H9 (cell line): Measurements from ENCODE around the gene ATP8A1. TPM values are rescaled to one million over a fixed set of nuclear protein-coding genes. Genes with fewer than 3 reads are reported as not detected.

Source experiments
- DNase-seq: peaks from one replicate; pipeline ENCODE4 v3.0.0-alpha.2; 2017
- H2AFZ ChIP-seq: one replicate; pipeline ENCODE4 v1.6.1; 2013; ENCODE audit warnings: mild to moderate bottlenecking, low read length, control low read depth, moderate library complexity
- H2AK5ac ChIP-seq: 2 replicates; pipeline ENCODE4 v1.6.1; 2013; ENCODE audit warnings: low read length, control low read depth, mixed read lengths; ENCODE audit not compliant: insufficient read length
- H2BK120ac ChIP-seq: one replicate; pipeline ENCODE4 v1.6.1; 2013; ENCODE audit warnings: low read depth, mild to moderate bottlenecking, low read length, control low read depth, inconsistent platforms; ENCODE audit not compliant: poor library complexity, severe bottlenecking
- H2BK12ac ChIP-seq: 2 replicates; pipeline ENCODE4 v1.6.1; 2013; ENCODE audit warnings: low read length, control low read depth, mixed read lengths, low read depth; ENCODE audit not compliant: insufficient read length
- H2BK15ac ChIP-seq: 2 replicates; pipeline ENCODE4 v1.6.1; 2013; ENCODE audit warnings: low read depth, low read length, control low read depth
- H2BK20ac ChIP-seq: one replicate; pipeline ENCODE4 v1.6.1; 2013; ENCODE audit warnings: low read depth, mild to moderate bottlenecking, low read length, control low read depth, inconsistent platforms; ENCODE audit not compliant: poor library complexity, severe bottlenecking
- H2BK5ac ChIP-seq: 2 replicates; pipeline ENCODE4 v1.6.1; 2013; ENCODE audit warnings: low read length, control low read depth, mixed read lengths; ENCODE audit not compliant: insufficient read length
- H3K14ac ChIP-seq: 2 replicates; pipeline ENCODE4 v1.6.1; 2013; ENCODE audit warnings: low read length, control low read depth; ENCODE audit not compliant: insufficient read depth
- H3K18ac ChIP-seq: 2 replicates; pipeline ENCODE4 v1.6.1; 2013; ENCODE audit warnings: low read depth, mild to moderate bottlenecking, mixed read lengths, low read length, control low read depth; ENCODE audit not compliant: insufficient read length
- H3K23ac ChIP-seq: 2 replicates; pipeline ENCODE4 v1.6.1; 2013; ENCODE audit warnings: low read length, control low read depth, mixed read lengths, low read depth; ENCODE audit not compliant: insufficient read length
- H3K23me2 ChIP-seq: 2 replicates; pipeline ENCODE4 v1.6.1; 2013; ENCODE audit warnings: low read depth, mild to moderate bottlenecking, mixed read lengths, low read length, control low read depth; ENCODE audit not compliant: insufficient read length, poor library complexity, severe bottlenecking
- H3K27ac ChIP-seq: 2 replicates; pipeline ENCODE4 v1.5.1; 2013; ENCODE audit warnings: low read length, control low read depth, mixed read lengths, low read depth; ENCODE audit not compliant: insufficient read length
- H3K27me3 ChIP-seq: 2 replicates; pipeline ENCODE4 v1.6.1; 2013; ENCODE audit warnings: low read length, control low read depth, inconsistent platforms; ENCODE audit not compliant: insufficient read depth
- H3K4ac ChIP-seq: 2 replicates; pipeline ENCODE4 v1.6.1; 2013; ENCODE audit warnings: low read depth, mild to moderate bottlenecking, control low read depth, inconsistent platforms, low read length, moderate library complexity
- H3K4me1 ChIP-seq: 2 replicates; pipeline ENCODE4 v1.6.1; 2013; ENCODE audit warnings: low read length, control low read depth, inconsistent platforms; ENCODE audit not compliant: insufficient read depth
- H3K4me2 ChIP-seq: 2 replicates; pipeline ENCODE4 v1.6.1; 2013; ENCODE audit warnings: low read length, control low read depth, mixed read lengths; ENCODE audit not compliant: insufficient read length, insufficient read depth
- H3K56ac ChIP-seq: 2 replicates; pipeline ENCODE4 v1.6.1; 2013; ENCODE audit warnings: low read depth, mild to moderate bottlenecking, mixed read lengths, low read length, control low read depth; ENCODE audit not compliant: insufficient read length
- H3K79me1 ChIP-seq: 2 replicates; pipeline ENCODE4 v1.6.1; 2013; ENCODE audit warnings: low read depth, mild to moderate bottlenecking, moderate library complexity, low read length, control low read depth, inconsistent platforms; ENCODE audit not compliant: insufficient read depth, poor library complexity, severe bottlenecking
- H3K79me2 ChIP-seq: 2 replicates; pipeline ENCODE4 v1.6.1; 2013; ENCODE audit warnings: low read length, control low read depth, inconsistent platforms; ENCODE audit not compliant: insufficient read depth
- H3K9ac ChIP-seq: 2 replicates; pipeline ENCODE4 v1.6.1; 2013; ENCODE audit warnings: low read length, control low read depth, mixed read lengths; ENCODE audit not compliant: insufficient read length; ENCODE audit errors: extremely low read depth
- H3K9me3 ChIP-seq: one replicate; pipeline ENCODE4 v1.6.1; 2013; ENCODE audit warnings: low read depth, low read length, inconsistent platforms; ENCODE audit not compliant: control insufficient read depth
- H3T11ph ChIP-seq: one replicate; pipeline ENCODE4 v1.6.1; 2013; ENCODE audit warnings: mild to moderate bottlenecking, low read length, control low read depth, inconsistent platforms
- H4K20me1 ChIP-seq: one replicate; pipeline ENCODE4 v1.6.1; 2013; ENCODE audit not compliant: control insufficient read depth, insufficient read length, insufficient read depth
- H4K5ac ChIP-seq: 2 replicates; pipeline ENCODE4 v1.6.1; 2013; ENCODE audit warnings: low read depth, mild to moderate bottlenecking, mixed read lengths, low read length, control low read depth; ENCODE audit not compliant: insufficient read length
- H4K8ac ChIP-seq: replicated peaks from 2 replicates; pipeline ENCODE4 v1.6.1; 2013; ENCODE audit warnings: low read length, control low read depth, mixed read lengths, low read depth; ENCODE audit not compliant: insufficient read length
- H4K91ac ChIP-seq: 2 replicates; pipeline ENCODE4 v1.6.1; 2013; ENCODE audit warnings: low read depth, mild to moderate bottlenecking, moderate library complexity, mixed read lengths, low read length, control low read depth; ENCODE audit not compliant: insufficient read length
- H3K27ac Mint-ChIP-seq, 3 experiments: 2 replicates in 2 of 3; 3 replicates in 1 of 3; pipeline ENCODE4 v1.8.0; 2020 to 2021; ENCODE audit warnings: mixed read lengths in 3 of 3, mild to moderate bottlenecking in 1 of 3, moderate library complexity in 1 of 3
- H3K27me3 Mint-ChIP-seq: 2 replicates; pipeline ENCODE4 v1.8.0; 2021; ENCODE audit warnings: low read depth, mild to moderate bottlenecking, moderate library complexity, mixed read lengths
- H3K36me3 Mint-ChIP-seq, 3 experiments: 2 replicates in 2 of 3; 3 replicates in 1 of 3; pipeline ENCODE4 v1.8.0; 2020 to 2021; ENCODE audit warnings: low read depth in 3 of 3, mixed read lengths in 3 of 3; ENCODE audit not compliant: insufficient read depth in 1 of 3
- H3K4me1 Mint-ChIP-seq, 2 experiments: 2 replicates each; pipeline ENCODE4 v1.8.0; 2020; ENCODE audit warnings: mixed read lengths in 2 of 2
- H3K4me3 Mint-ChIP-seq, 2 experiments: 2 replicates in 1 of 2; 3 replicates in 1 of 2; pipeline ENCODE4 v1.8.0; 2020 to 2021; ENCODE audit warnings: mild to moderate bottlenecking in 2 of 2, mixed read lengths in 2 of 2, moderate library complexity in 1 of 2
- H3K9me3 Mint-ChIP-seq, 2 experiments: 2 replicates in 1 of 2; 3 replicates in 1 of 2; pipeline ENCODE4 v1.8.0; 2020; ENCODE audit warnings: mild to moderate bottlenecking in 2 of 2, mixed read lengths in 2 of 2, moderate library complexity in 1 of 2
- WGBS: extraction: QIAGEN DNeasy Blood & Tissue Kit; methylation state at CpG from one replicate; pipeline ENCODE4 v1.1.7; 2013; ENCODE audit warnings: missing lambda C conversion rate, low lambda C conversion rate, mixed read lengths; ENCODE audit not compliant: insufficient read length; ENCODE audit errors: extremely low coverage; 5-methylcytosine and 5-hydroxymethylcytosine counted together
- total RNA-seq: library from RNA; stranded (reverse); gene quantifications from 2 replicates; pipeline ENCODE4 v1.2.1, GENCODE V29; 2021
- TF ChIP-seq, protein P1 (sequence below): fragments of 200-600 bp; sonication (generic); conservative IDR thresholded peaks from 3 replicates; pipeline ENCODE4 v1.8.0; 2021; ENCODE audit warnings: antibody characterized with exemption, mild to moderate bottlenecking

ATP8A1 gene
- total RNA-seq, 1 experiment from 2014 or later, result 5.1 TPM

DNA sequence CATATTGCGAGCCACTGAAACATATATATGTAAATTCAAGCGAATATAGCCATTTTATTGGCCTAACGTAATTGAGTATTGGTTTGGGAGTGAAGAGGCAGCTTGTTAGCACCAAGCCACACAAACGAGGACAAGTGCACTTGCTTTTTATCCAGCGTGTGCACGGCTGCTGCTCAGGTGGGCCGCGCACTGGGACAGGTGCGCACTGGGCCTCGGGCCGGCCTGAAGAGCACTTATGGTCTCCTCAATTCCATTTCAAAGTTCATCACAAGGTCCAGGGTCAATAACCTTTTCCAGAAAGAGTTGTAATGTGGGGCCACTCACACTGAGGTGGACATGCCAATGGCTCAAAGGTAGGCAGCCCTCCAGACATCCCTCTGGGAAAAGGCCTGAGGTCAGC, 95.9 kb downstream of the ATP8A1 start:
- no peaks in the 10 kb centered on the region for H3K27me3 ChIP-seq
- no peak overlapping the region for H3K23ac ChIP-seq
- H3K23me2 ChIP-seq, result no peaks in the 10 kb centered on the region
- Mint-ChIP-seq H3K4me3 (no peak overlapping the region), H3K9me3 (peaks cover 0 to 2% of the 10 kb centered on the region in 2 experiments; a peak in 2 of 5 replicates), H3K27ac (no peak overlapping the region), H3K36me3 (peaks cover 14 to 22% (median 17%) of the 10 kb centered on the region in 3 experiments; a peak in 6 of 7 replicates), H3K27me3 (no peaks in the 10 kb centered on the region), H3K4me1 (no peaks in the 10 kb centered on the region)
- no peak overlapping the region for H3K56ac ChIP-seq
- H4K8ac ChIP-seq, result no peak overlapping the region
- no peak overlapping the region for H2BK5ac ChIP-seq
- no peak overlapping the region for H2BK12ac ChIP-seq
- no peaks in the 10 kb centered on the region for H3K9me3 ChIP-seq
- H3K79me2 ChIP-seq, result no peaks in the 10 kb centered on the region
- H3K14ac ChIP-seq, result no peak overlapping the region
- H3K18ac ChIP-seq, result no peak overlapping the region
- no peak overlapping the region for H3K27ac ChIP-seq
- no peak overlapping the region for H2AFZ ChIP-seq
- no peaks in the 10 kb centered on the region for H3K4me1 ChIP-seq
- no peaks in the 10 kb centered on the region for H4K20me1 ChIP-seq
- no CpG with 5 or more reads among the region's 11 CpGs for WGBS
- no peak for DNase-seq
- no peak overlapping the region for H3T11ph ChIP-seq
- no peak overlapping the region for H2BK15ac ChIP-seq
- H3K79me1 ChIP-seq, result no peaks in the 10 kb centered on the region
- no peak overlapping the region for H2AK5ac ChIP-seq
- H4K5ac ChIP-seq, result no peak overlapping the region
- H2BK120ac ChIP-seq, result no peak overlapping the region
- no peak overlapping the region for H3K9ac ChIP-seq
- TF ChIP-seq, protein P1, sequence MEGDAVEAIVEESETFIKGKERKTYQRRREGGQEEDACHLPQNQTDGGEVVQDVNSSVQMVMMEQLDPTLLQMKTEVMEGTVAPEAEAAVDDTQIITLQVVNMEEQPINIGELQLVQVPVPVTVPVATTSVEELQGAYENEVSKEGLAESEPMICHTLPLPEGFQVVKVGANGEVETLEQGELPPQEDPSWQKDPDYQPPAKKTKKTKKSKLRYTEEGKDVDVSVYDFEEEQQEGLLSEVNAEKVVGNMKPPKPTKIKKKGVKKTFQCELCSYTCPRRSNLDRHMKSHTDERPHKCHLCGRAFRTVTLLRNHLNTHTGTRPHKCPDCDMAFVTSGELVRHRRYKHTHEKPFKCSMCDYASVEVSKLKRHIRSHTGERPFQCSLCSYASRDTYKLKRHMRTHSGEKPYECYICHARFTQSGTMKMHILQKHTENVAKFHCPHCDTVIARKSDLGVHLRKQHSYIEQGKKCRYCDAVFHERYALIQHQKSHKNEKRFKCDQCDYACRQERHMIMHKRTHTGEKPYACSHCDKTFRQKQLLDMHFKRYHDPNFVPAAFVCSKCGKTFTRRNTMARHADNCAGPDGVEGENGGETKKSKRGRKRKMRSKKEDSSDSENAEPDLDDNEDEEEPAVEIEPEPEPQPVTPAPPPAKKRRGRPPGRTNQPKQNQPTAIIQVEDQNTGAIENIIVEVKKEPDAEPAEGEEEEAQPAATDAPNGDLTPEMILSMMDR, result no peak
- no peak overlapping the region for H3K4ac ChIP-seq
- no peak overlapping the region for H3K4me2 ChIP-seq
- no peak overlapping the region for H2BK20ac ChIP-seq
- no peak overlapping the region for H4K91ac ChIP-seq
